Endothelial cell of umbilical vein (primary cell): ENCODE measurements around the gene SAE1. TPM values are rescaled to one million over a fixed set of nuclear protein-coding genes. Genes with fewer than 3 reads are reported as not detected.

ENCODE experiments used
- BruUV-seq: library from RNA; stranded (reverse); fragments of 400-500 nt; replicated peaks from 2 replicates; lab custom pipeline; 2021; lab: Mats Ljungman, UMichigan
- CTCF ChIA-PET: fragments of 300-600, 350-600 bp; sonication (Branson Sonifier 250); formaldehyde crosslinking; loops from one replicate; lab custom pipeline; 2021; ENCODE audit warnings: antibody characterized with exemption, inconsistent platforms; lab: Charles Lee
- POLR2A ChIA-PET: fragments of 300-600, 350-600 bp; sonication (Branson Sonifier 250); formaldehyde crosslinking; loops from one replicate; lab custom pipeline; 2021; ENCODE audit warnings: antibody characterized with exemption, inconsistent platforms; lab: Charles Lee
- DNase-seq: peaks from one replicate; pipeline ENCODE4 v3.0.0-alpha.2; 2011; ENCODE audit warnings: low read depth, low spot score
- FAIRE-seq: peaks from 2 replicates; lab custom pipeline; 2011; peaks lifted over from hg19 to GRCh38; lab: Jason Lieb, UNC
- H2AFZ ChIP-seq: 2 replicates; pipeline ENCODE4 v1.6.0; 2012; ENCODE audit warnings: low read depth, low read length, control low read depth, inconsistent platforms
- H3K27ac ChIP-seq: 2 replicates; pipeline ENCODE4 v1.5.1; 2011; ENCODE audit warnings: low read depth, mild to moderate bottlenecking, control low read depth, low read length, moderate library complexity; ENCODE audit not compliant: insufficient read depth
- H3K27me3 ChIP-seq, 2 experiments: 2 replicates each; pipeline versions ENCODE4 v1.6.0 to v1.6.1; 2011; ENCODE audit warnings: low read length in 2 of 2, mixed read lengths in 1 of 2; ENCODE audit not compliant: control insufficient read depth in 2 of 2, insufficient read depth in 2 of 2
- H3K36me3 ChIP-seq, 2 experiments: 2 replicates in 1 of 2; 3 replicates in 1 of 2; pipeline ENCODE4 v1.5.1; 2011; ENCODE audit warnings: low read length in 2 of 2, mild to moderate bottlenecking in 1 of 2, moderate library complexity in 1 of 2; ENCODE audit not compliant: control insufficient read depth in 2 of 2, insufficient read depth in 2 of 2; ENCODE audit errors: extremely low read depth in 1 of 2
- H3K4me1 ChIP-seq: 3 replicates; pipeline ENCODE4 v1.5.1; 2011; ENCODE audit warnings: mild to moderate bottlenecking, low read length; ENCODE audit not compliant: control insufficient read depth, insufficient read depth; ENCODE audit errors: extremely low read depth
- H3K4me2 ChIP-seq: 2 replicates; pipeline ENCODE4 v1.6.1; 2011; ENCODE audit warnings: low read length, control low read depth, mixed read lengths; ENCODE audit not compliant: insufficient read depth
- H3K4me3 ChIP-seq, 3 experiments: fragments of 200-600 bp in 1 of 3; sonication (generic), shearing (Covaris generic) in 1 of 3; replicated peaks in 1 of 3; 2 replicates each; pipeline ENCODE4 v1.5.1; 2011 to 2016; ENCODE audit warnings: control low read depth in 3 of 3, low read length in 3 of 3, mild to moderate bottlenecking in 2 of 3, inconsistent platforms in 1 of 3, low read depth in 1 of 3, moderate library complexity in 1 of 3; ENCODE audit not compliant: insufficient read depth in 1 of 3
- H3K79me2 ChIP-seq: 2 replicates; pipeline ENCODE4 v1.6.0; 2012; ENCODE audit warnings: low read length, inconsistent platforms; ENCODE audit not compliant: control insufficient read depth, insufficient read depth
- H3K9ac ChIP-seq: replicated peaks from 2 replicates; pipeline ENCODE3; 2011; ENCODE audit warnings: low read length, control low read depth; ENCODE audit not compliant: insufficient read depth; ENCODE audit errors: extremely low read depth
- H3K9me1 ChIP-seq: replicated peaks from 3 replicates; pipeline ENCODE4 v1.6.0; 2011; ENCODE audit warnings: mild to moderate bottlenecking, low read length; ENCODE audit not compliant: control insufficient read depth, insufficient read depth; ENCODE audit errors: extremely low read depth
- H3K9me3 ChIP-seq: replicated peaks from 2 replicates; pipeline ENCODE4 v1.5.1; 2012; ENCODE audit warnings: low read length, inconsistent platforms; ENCODE audit not compliant: control insufficient read depth, insufficient read depth
- H4K20me1 ChIP-seq: replicated peaks from 2 replicates; pipeline ENCODE3; 2011; ENCODE audit warnings: mild to moderate bottlenecking, low read length; ENCODE audit not compliant: control insufficient read depth, insufficient read depth; ENCODE audit errors: extremely low read depth
- CTCF ChIP-seq, 2 donors: IDR thresholded peaks; 1 replicate in 1 of 2; 2 replicates in 1 of 2; pipeline ENCODE4 v1.5.1; 2011; ENCODE audit warnings: low read length in 2 of 2, mild to moderate bottlenecking in 2 of 2, moderate library complexity in 2 of 2, control low read depth in 1 of 2, inconsistent platforms in 1 of 2, low read depth in 1 of 2; ENCODE audit not compliant: insufficient read depth in 1 of 2; ENCODE audit errors: extremely low read depth in 1 of 2
- EZH2 ChIP-seq: IDR thresholded peaks from 2 replicates; pipeline ENCODE4 v1.6.1; 2012; ENCODE audit warnings: borderline replicate concordance, low read depth, mild to moderate bottlenecking, moderate library complexity, low read length, inconsistent platforms; ENCODE audit not compliant: severe bottlenecking
- FOS ChIP-seq: IDR thresholded peaks from 2 replicates; pipeline ENCODE4 v1.6.1; 2011; ENCODE audit warnings: mild to moderate bottlenecking, low read length, moderate library complexity, borderline replicate concordance; ENCODE audit not compliant: insufficient read depth
- GATA2 ChIP-seq: IDR thresholded peaks from 2 replicates; pipeline ENCODE4 v1.7.0; 2011; ENCODE audit warnings: low read depth, mild to moderate bottlenecking, moderate library complexity, mixed read lengths, low read length; ENCODE audit not compliant: insufficient read length, insufficient read depth
- JUN ChIP-seq: IDR thresholded peaks from 2 replicates; pipeline ENCODE4 v1.6.1; 2011; ENCODE audit warnings: borderline replicate concordance, low read depth; ENCODE audit not compliant: insufficient read length, insufficient read depth
- MAX ChIP-seq: IDR thresholded peaks from 2 replicates; pipeline ENCODE4 v1.6.1; 2011; ENCODE audit not compliant: insufficient read depth, insufficient read length
- MYC ChIP-seq: IDR thresholded peaks from one replicate; pipeline ENCODE4 v1.6.1; 2011; ENCODE audit warnings: mild to moderate bottlenecking, low read depth, low read length
- POLR2A ChIP-seq: IDR thresholded peaks from 2 replicates; pipeline ENCODE4 v1.6.1; 2012; ENCODE audit warnings: low read depth, mild to moderate bottlenecking, control low read depth, low read length
- POLR2AphosphoS5 ChIP-seq: IDR thresholded peaks from 2 replicates; pipeline ENCODE4 v1.6.1; 2012; ENCODE audit warnings: low read depth, mild to moderate bottlenecking, control low read depth, low read length, moderate library complexity; ENCODE audit not compliant: insufficient read depth
- dilution Hi-C: fragments of 300-500 bp; cut with MboI; formaldehyde crosslinking; loops from one replicate; pipeline ENCODE4 v1.15.0; 2019; ENCODE audit warnings: low sequenced_read_pairs; ENCODE audit not compliant: extremely low pct_ligation_motif_present
- intact Hi-C: fragments of 100-400 bp; cut with micrococcal nuclease; formaldehyde crosslinking; loops from one replicate; pipeline ENCODE4 v1.10.0; 2022
- polyA plus RNA-seq, 4 experiments: library from polyadenylated mRNA; depleted of rRNA in 3 of 4; stranded (reverse) in 3 of 4; unstranded in 1 of 4; fragments of >200 nt; gene quantifications; 2 replicates each; pipeline versions ENCODE4 v1.2.1 to v1.2.3, GENCODE V29; 2011 to 2012; ENCODE audit warnings: missing spikeins in 1 of 4
- total RNA-seq: library from RNA; stranded (reverse); gene quantifications from 2 replicates; pipeline ENCODE4 v1.2.3, GENCODE V29; 2021

SAE1 gene
- total and polyA plus RNA-seq, 2 donors (not counting 3 experiments of a cell fraction or from before 2014, with no cell fraction given) = 165 to 219 TPM

- no peak overlapping the region for H2AFZ ChIP-seq
- DNase-seq (no peak), FAIRE-seq (no peak)
- H3K9me3 ChIP-seq = no peaks in the 10 kb centered on the region
- POLR2A ChIA-PET = interaction anchor here (0.5 to 1.2 kb wide), 2 partner anchors 17 to 18 kb away, joined by 3 to 9 read pairs; partner anchors contain the start of gene ZC3H4
- no peaks in the 10 kb centered on the region for H3K9me1 ChIP-seq
- no peak overlapping the region for H3K9ac ChIP-seq
- H3K36me3 ChIP-seq = peaks cover 0 to 15% of the 10 kb centered on the region in 2 experiments
- dilution Hi-C loops = no loop called here
- CTCF ChIA-PET = interaction anchor here (0.8 to 1.6 kb wide), 3 partner anchors 12 to 60 kb away, joined by 3 to 7 read pairs (median 3); no protein-coding TSS in a partner anchor
- no TSS peak for BruUV-seq
- TF ChIP-seq CTCF (IDR thresholded peaks at IDR 0.05; ENCODE audit: extremely low read depth in 1 of 2, insufficient read depth in 1 of 2, low read depth in 1 of 2, low read length in 2 of 2) (no peak), EZH2 (no peak), MAX (no peak), JUN (no peak), FOS (no peak), POLR2A (no peak), POLR2AphosphoS5 (no peak), MYC (no peak), GATA2 (no peak)
- H3K27me3 ChIP-seq = no peaks in the 10 kb centered on the region
- intact Hi-C loops = no loop called here
- no peak overlapping the region for H3K4me2 ChIP-seq
- H3K79me2 ChIP-seq = peaks cover 70% of the 10 kb centered on the region
- H4K20me1 ChIP-seq = no peaks in the 10 kb centered on the region
- no peaks in the 10 kb centered on the region for H3K4me1 ChIP-seq
- H3K4me3 ChIP-seq = no peak overlapping the region
- no peak overlapping the region for H3K27ac ChIP-seq
These were observed 33.9 kb upstream of the SAE1 start for GRCh38 chr19:47096721-47097120.
